Cardiac fibroblast (primary cell): ENCODE data around the gene LRP5.
"Not testable (repeated sequence)": the region's sequence is repeated elsewhere in the genome, so short reads cannot be mapped to it uniquely, and the experiment has no call there.

Experiments
- DNase-seq, 2 donors: peaks; one replicate each; pipeline versions ENCODE4 v3.0.0 to v3.0.0-alpha.2; 2010; ENCODE audit warnings: low read depth in 2 of 2
- H3K4me3 ChIP-seq, 2 donors: replicated peaks in 1 of 2; 1 replicate in 1 of 2; 2 replicates in 1 of 2; pipeline ENCODE4 v1.5.1; 2011; ENCODE audit warnings: low read depth in 2 of 2, low read length in 2 of 2, mild to moderate bottlenecking in 2 of 2, moderate library complexity in 1 of 2
- CTCF ChIP-seq: IDR thresholded peaks from one replicate; pipeline ENCODE4 v1.5.1; 2011; ENCODE audit warnings: low read depth, mild to moderate bottlenecking, low read length, inconsistent platforms

LRP5 gene

GRCh38 chr11:68445531-68446035, 133.2 kb downstream of the LRP5 start:
- no peak for TF ChIP-seq CTCF
- H3K4me3 ChIP-seq, result no peak overlapping the region
- no peak for DNase-seq

- DNase-seq, result no peak
- H3K4me3 ChIP-seq, result no peak overlapping the region
- no peak for TF ChIP-seq CTCF
Observed at GRCh38 chr11:68446046-68446725, 133.8 kb downstream of the LRP5 start.

- no peak overlapping the region for H3K4me3 ChIP-seq
- peak; percentile 91 for TF ChIP-seq CTCF
- peak; percentile 74 to 75 for DNase-seq
Observed at GRCh38 chr11:68447015-68447801, 134.8 kb downstream of the LRP5 start.

- H3K4me3 ChIP-seq, DNase-seq: not testable (repeated sequence)
Observed at GRCh38 chr11:68447914-68448313, 135.5 kb downstream of the LRP5 start.

GRCh38 chr11:68448604-68449011, 136.2 kb downstream of the LRP5 start:
- H3K4me3 ChIP-seq, result no peak overlapping the region
- no peak for TF ChIP-seq CTCF
- no peak for DNase-seq

- DNase-seq, result no peak
- TF ChIP-seq CTCF, result no peak
- H3K4me3 ChIP-seq, result no peak overlapping the region
Observed at GRCh38 chr11:68449951-68450350, 137.6 kb downstream of the LRP5 start.

- H3K4me3 ChIP-seq, result no peak overlapping the region
- no peak for DNase-seq
Observed at GRCh38 chr11:68450711-68451110, 138.3 kb downstream of the LRP5 start.

More at GRCh38 chr11:68450711-68451110, 138.3 kb downstream of the LRP5 start:
- no peak for TF ChIP-seq CTCF
